PC-3 (cell line): Measurements from ENCODE around the gene CLCN4.

ENCODE experiments used
- CTCF ChIP-seq: fragments of 300-600 bp; sonication (generic); conservative IDR thresholded peaks from 2 replicates; pipeline ENCODE4 v1.5.1; 2017; ENCODE audit warnings: antibody characterized with exemption, low read depth, mild to moderate bottlenecking, low read length
- EZH2 ChIP-seq: fragments of 300-600 bp; sonication (generic); IDR thresholded peaks from one replicate; pipeline ENCODE4 v1.6.1; 2017; ENCODE audit warnings: antibody characterized with exemption, mild to moderate bottlenecking, low read length; ENCODE audit not compliant: unreplicated experiment
- EZH2phosphoT487 ChIP-seq: fragments of 300-600 bp; sonication (generic); IDR thresholded peaks from 2 replicates; pipeline ENCODE4 v1.6.1; 2018; ENCODE audit warnings: mild to moderate bottlenecking, antibody characterized with exemption, low read length, borderline replicate concordance

DNA sequence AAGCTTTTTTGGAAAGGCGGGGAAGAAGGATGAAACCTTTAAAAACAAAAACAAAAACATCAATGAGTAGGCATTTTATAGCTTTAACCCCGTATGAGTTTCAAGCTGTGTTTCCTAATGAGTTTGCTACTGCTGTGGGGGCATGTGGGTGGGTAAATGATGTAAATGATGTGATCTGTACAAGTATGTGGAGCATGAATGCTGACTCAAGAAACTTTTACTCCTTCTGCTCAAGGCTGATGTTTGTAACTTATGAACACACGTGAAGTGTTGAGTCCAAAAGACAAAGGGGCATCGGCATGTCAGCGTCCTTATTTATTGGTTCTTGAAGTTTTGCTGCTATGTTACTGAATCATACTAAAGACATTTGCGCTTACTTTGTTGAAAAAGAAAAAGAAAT, 76.9 kb downstream of the CLCN4 start:
- no peak for TF ChIP-seq CTCF
- TF ChIP-seq EZH2, result no peak
- no peak for TF ChIP-seq EZH2phosphoT487
